Colonic mucosa (tissue), 4 donors: ENCODE measurements around the gene BFSP1. TPM values are rescaled to one million over a fixed set of nuclear protein-coding genes. Genes with fewer than 3 reads are reported as not detected.

Source experiments
- DNase-seq: peaks from one replicate; pipeline ENCODE4 v3.0.0-alpha.2; 2020
- H3K27ac ChIP-seq: fragments of 200-600 bp; one replicate; pipeline ENCODE4 v1.8.0; 2021
- H3K27me3 ChIP-seq: fragments of 200-600 bp; one replicate; pipeline ENCODE4 v1.8.0; 2021
- H3K36me3 ChIP-seq: fragments of 200-600 bp; one replicate; pipeline ENCODE4 v1.8.0; 2021
- H3K4me1 ChIP-seq: fragments of 200-600 bp; one replicate; pipeline ENCODE4 v1.8.0; 2021; ENCODE audit warnings: mild to moderate bottlenecking
- H3K4me3 ChIP-seq: fragments of 200-600 bp; one replicate; pipeline ENCODE4 v1.8.0; 2021
- H3K9ac ChIP-seq, 2 donors: one replicate each; pipeline ENCODE4 v1.7.0; 2013; ENCODE audit warnings: control low read depth in 2 of 2, low read depth in 2 of 2, low read length in 2 of 2
- H3K9me3 ChIP-seq: fragments of 200-600 bp; one replicate; pipeline ENCODE4 v1.8.0; 2021
- intact Hi-C: fragments of 100-400 bp; cut with DNase I; formaldehyde crosslinking; loops from one replicate; pipeline ENCODE4 v1.14.1; 2022
- total RNA-seq, 2 donors: library from RNA; stranded (reverse); fragmentation: NEBNext Ultra II Directional in 1 of 2; extraction: Animal tissue kit (Norgen Biotek cat#: 25700) in 1 of 2; gene quantifications; one replicate each; pipeline ENCODE4 v1.2.1, GENCODE V29; 2021
- TF ChIP-seq, protein P1 (sequence below): fragments of 200-600 bp; IDR thresholded peaks from one replicate; pipeline ENCODE4 v1.8.0; 2022; ENCODE audit warnings: antibody characterized with exemption, mild to moderate bottlenecking
- donor health status: healthy.
- donor health status: DM: no; HTN: no; CAD: no.
- donor health status: DM: no; HTN: no; CAD: no.

Gene BFSP1
- total RNA-seq, 2 donors from 2014 or later = 0.50 to 0.59 TPM

GRCh38 chr20:17542481-17542880 is 11.3 kb upstream of the BFSP1 start:
- H3K9me3 ChIP-seq = no peaks in the 10 kb centered on the region
- no peaks in the 10 kb centered on the region for H3K36me3 ChIP-seq
- no peak for DNase-seq
- intact Hi-C loops = no loop called here
- no peak overlapping the region for H3K27ac ChIP-seq
- H3K27me3 ChIP-seq = no peaks in the 10 kb centered on the region
- H3K9ac ChIP-seq = no peak overlapping the region
- TF ChIP-seq, protein P1, sequence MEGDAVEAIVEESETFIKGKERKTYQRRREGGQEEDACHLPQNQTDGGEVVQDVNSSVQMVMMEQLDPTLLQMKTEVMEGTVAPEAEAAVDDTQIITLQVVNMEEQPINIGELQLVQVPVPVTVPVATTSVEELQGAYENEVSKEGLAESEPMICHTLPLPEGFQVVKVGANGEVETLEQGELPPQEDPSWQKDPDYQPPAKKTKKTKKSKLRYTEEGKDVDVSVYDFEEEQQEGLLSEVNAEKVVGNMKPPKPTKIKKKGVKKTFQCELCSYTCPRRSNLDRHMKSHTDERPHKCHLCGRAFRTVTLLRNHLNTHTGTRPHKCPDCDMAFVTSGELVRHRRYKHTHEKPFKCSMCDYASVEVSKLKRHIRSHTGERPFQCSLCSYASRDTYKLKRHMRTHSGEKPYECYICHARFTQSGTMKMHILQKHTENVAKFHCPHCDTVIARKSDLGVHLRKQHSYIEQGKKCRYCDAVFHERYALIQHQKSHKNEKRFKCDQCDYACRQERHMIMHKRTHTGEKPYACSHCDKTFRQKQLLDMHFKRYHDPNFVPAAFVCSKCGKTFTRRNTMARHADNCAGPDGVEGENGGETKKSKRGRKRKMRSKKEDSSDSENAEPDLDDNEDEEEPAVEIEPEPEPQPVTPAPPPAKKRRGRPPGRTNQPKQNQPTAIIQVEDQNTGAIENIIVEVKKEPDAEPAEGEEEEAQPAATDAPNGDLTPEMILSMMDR = no peak
- no peaks in the 10 kb centered on the region for H3K4me1 ChIP-seq
- no peak overlapping the region for H3K4me3 ChIP-seq

GRCh38 chr20:17541996-17542395 is 10.8 kb upstream of the BFSP1 start:
- Histone ChIP-seq H3K4me3 (no peak overlapping the region), H3K27me3 (no peaks in the 10 kb centered on the region), H3K36me3 (no peaks in the 10 kb centered on the region), H3K9me3 (no peaks in the 10 kb centered on the region), H3K27ac (no peak overlapping the region), H3K9ac (no peak overlapping the region), H3K4me1 (no peaks in the 10 kb centered on the region)
- DNase-seq = no peak
- intact Hi-C loops = no loop called here
- TF ChIP-seq, protein P1 = no peak

DNA sequence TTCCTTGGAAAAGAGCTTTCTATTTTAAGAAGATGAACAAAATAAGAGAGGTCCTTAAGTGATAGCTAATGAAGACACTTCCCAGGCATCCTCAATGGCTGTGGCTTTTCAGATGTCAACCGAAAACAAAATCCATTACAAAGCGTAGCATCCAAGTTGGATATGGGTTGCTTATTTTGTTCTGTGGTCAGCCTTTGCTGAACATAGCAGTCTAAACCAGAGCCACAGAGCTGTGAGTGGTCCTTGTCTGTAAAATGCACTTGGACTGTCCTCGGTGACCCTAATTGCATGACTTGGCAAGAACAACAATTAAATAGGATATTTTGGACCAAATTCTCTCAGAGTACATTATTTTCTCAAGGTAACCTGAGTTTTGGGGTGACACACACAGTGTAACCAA is 10.4 kb upstream of the BFSP1 start:
- no peaks in the 10 kb centered on the region for H3K9me3 ChIP-seq
- no peak overlapping the region for H3K9ac ChIP-seq
- intact Hi-C loops = no loop called here
- no peaks in the 10 kb centered on the region for H3K27me3 ChIP-seq
- H3K36me3 ChIP-seq = no peaks in the 10 kb centered on the region
- no peak overlapping the region for H3K27ac ChIP-seq
- no peak overlapping the region for H3K4me3 ChIP-seq
- H3K4me1 ChIP-seq = no peaks in the 10 kb centered on the region
- TF ChIP-seq, protein P1 = no peak
- no peak for DNase-seq

GRCh38 chr20:17538517-17539170 is 7.5 kb upstream of the BFSP1 start:
- DNase-seq = no peak
- Histone ChIP-seq H3K9ac (no peak overlapping the region), H3K4me1 (no peaks in the 10 kb centered on the region), H3K27me3 (no peaks in the 10 kb centered on the region), H3K36me3 (no peaks in the 10 kb centered on the region), H3K4me3 (no peak overlapping the region), H3K9me3 (no peaks in the 10 kb centered on the region), H3K27ac (no peak overlapping the region)
- intact Hi-C loops = loop anchor here (1.0 to 10.0 kb wide), 2 partner anchors 79 to 456 kb away; no protein-coding TSS in a partner anchor
- TF ChIP-seq, protein P1 = no peak

- Histone ChIP-seq H3K27ac (no peak overlapping the region), H3K27me3 (no peaks in the 10 kb centered on the region), H3K4me1 (no peaks in the 10 kb centered on the region), H3K9me3 (no peaks in the 10 kb centered on the region), H3K9ac (no peak overlapping the region), H3K4me3 (no peak overlapping the region), H3K36me3 (no peaks in the 10 kb centered on the region)
- TF ChIP-seq, protein P1 = no peak
- intact Hi-C loops = loop anchor here (1.0 to 10.0 kb wide), 2 partner anchors 79 to 457 kb away; no protein-coding TSS in a partner anchor
- no peak for DNase-seq
Observed at GRCh38 chr20:17537959-17538358, 6.8 kb upstream of the BFSP1 start.
